Measurements from ENCODE around the gene SGCG.

- TF ChIP-seq LEF1 (IDR thresholded peaks at IDR 0.05; ENCODE audit: borderline replicate concordance): no peak
- TF ChIP-seq NFRKB (IDR thresholded peaks at IDR 0.05): no peak
- no peak for TF ChIP-seq ELF4 (IDR thresholded peaks at IDR 0.05)
- no peak for TF ChIP-seq HDGF (IDR thresholded peaks at IDR 0.05; ENCODE audit: borderline replicate concordance)
- no peak for TF ChIP-seq FOXK2 (IDR thresholded peaks at IDR 0.05)
- no peak for TF ChIP-seq FOXA1 (IDR thresholded peaks at IDR 0.05)
- no peak for TF ChIP-seq ARNT (IDR thresholded peaks at IDR 0.05)
Observed at GRCh38 chr13:23330356-23330755, 149.6 kb downstream of the SGCG start.

Measured in HEK293T (cell line).